MM.1S (cell line): ENCODE data around the gene ERFL.

ENCODE experiments used
- DNase-seq: peaks from one replicate; pipeline ENCODE4 v3.0.0-alpha.2; 2015
- H2AFZ ChIP-seq: fragments of 300-600 bp; sonication (generic); 2 replicates; pipeline ENCODE4 v1.6.0; 2016; ENCODE audit warnings: antibody characterized with exemption, low read length
- H3F3A ChIP-seq: fragments of 300-600 bp; sonication (generic); 2 replicates; pipeline ENCODE4 v1.6.1; 2016; ENCODE audit warnings: mild to moderate bottlenecking, antibody characterized with exemption, low read length, moderate library complexity, mixed read lengths; ENCODE audit not compliant: insufficient read depth
- H3K27ac ChIP-seq: fragments of 300-600 bp; sonication (generic); 2 replicates; pipeline ENCODE4 v1.5.1; 2016; ENCODE audit warnings: mild to moderate bottlenecking, low read length
- H3K27me3 ChIP-seq: fragments of 300-600 bp; sonication (generic); replicated peaks from 2 replicates; pipeline ENCODE4 v1.6.0; 2016; ENCODE audit warnings: low read length; ENCODE audit not compliant: insufficient read depth
- H3K36me3 ChIP-seq: fragments of 300-600 bp; sonication (generic); replicated peaks from 2 replicates; pipeline ENCODE4 v1.6.1; 2016; ENCODE audit warnings: mild to moderate bottlenecking, low read length, mixed read lengths; ENCODE audit not compliant: insufficient read depth
- H3K4me1 ChIP-seq: fragments of 300-600 bp; sonication (generic); 2 replicates; pipeline ENCODE4 v1.6.1; 2016; ENCODE audit warnings: low read length, mixed read lengths
- H3K4me2 ChIP-seq: fragments of 300-600 bp; sonication (generic); 2 replicates; pipeline ENCODE4 v1.6.0; 2016; ENCODE audit warnings: low read depth, low read length
- H3K4me3 ChIP-seq: fragments of 300-600 bp; sonication (generic); 2 replicates; pipeline ENCODE4 v1.5.1; 2016; ENCODE audit warnings: low read length, mixed read lengths
- H3K79me2 ChIP-seq: fragments of 300-600 bp; sonication (generic); 2 replicates; pipeline ENCODE4 v1.6.1; 2016; ENCODE audit warnings: mixed run types, low read length, mixed read lengths
- H3K9ac ChIP-seq: fragments of 300-600 bp; sonication (generic); 2 replicates; pipeline ENCODE4 v1.6.1; 2016; ENCODE audit warnings: low read length, mixed read lengths
- H3K9me2 ChIP-seq: fragments of 300-600 bp; sonication (generic); replicated peaks from 2 replicates; pipeline ENCODE4 v1.6.1; 2016; ENCODE audit warnings: mild to moderate bottlenecking, low read length, mixed read lengths; ENCODE audit not compliant: insufficient read depth
- H3K9me3 ChIP-seq: fragments of 300-600 bp; sonication (generic); replicated peaks from 2 replicates; pipeline ENCODE4 v1.6.1; 2016; ENCODE audit warnings: mild to moderate bottlenecking, low read length, mixed read lengths; ENCODE audit not compliant: insufficient read depth
- H4K20me1 ChIP-seq: fragments of 300-600 bp; sonication (generic); 2 replicates; pipeline ENCODE4 v1.6.1; 2016; ENCODE audit warnings: mild to moderate bottlenecking, low read length, moderate library complexity, mixed read lengths; ENCODE audit not compliant: insufficient read depth
- EZH2 ChIP-seq: fragments of 300-600 bp; sonication (generic); optimal IDR thresholded peaks from 2 replicates; pipeline ENCODE3; 2017; ENCODE audit warnings: low read depth, mild to moderate bottlenecking, antibody characterized with exemption, low read length, mixed read lengths
- EZH2phosphoT487 ChIP-seq: fragments of 300-600 bp; sonication (generic); IDR thresholded peaks from 2 replicates; pipeline ENCODE4 v1.6.1; 2018; ENCODE audit warnings: antibody characterized with exemption, low read length
- TF ChIP-seq, protein P1 (sequence below): fragments of 300-600 bp; sonication (generic); IDR thresholded peaks from 2 replicates; pipeline ENCODE4 v1.5.1; 2016; ENCODE audit warnings: antibody characterized with exemption, low read length, mixed read lengths

The ERFL gene

GRCh38 chr19:41861116-41861768 is 67.0 kb downstream of the ERFL start:
- TF ChIP-seq EZH2: no peak
- TF ChIP-seq, protein P1, sequence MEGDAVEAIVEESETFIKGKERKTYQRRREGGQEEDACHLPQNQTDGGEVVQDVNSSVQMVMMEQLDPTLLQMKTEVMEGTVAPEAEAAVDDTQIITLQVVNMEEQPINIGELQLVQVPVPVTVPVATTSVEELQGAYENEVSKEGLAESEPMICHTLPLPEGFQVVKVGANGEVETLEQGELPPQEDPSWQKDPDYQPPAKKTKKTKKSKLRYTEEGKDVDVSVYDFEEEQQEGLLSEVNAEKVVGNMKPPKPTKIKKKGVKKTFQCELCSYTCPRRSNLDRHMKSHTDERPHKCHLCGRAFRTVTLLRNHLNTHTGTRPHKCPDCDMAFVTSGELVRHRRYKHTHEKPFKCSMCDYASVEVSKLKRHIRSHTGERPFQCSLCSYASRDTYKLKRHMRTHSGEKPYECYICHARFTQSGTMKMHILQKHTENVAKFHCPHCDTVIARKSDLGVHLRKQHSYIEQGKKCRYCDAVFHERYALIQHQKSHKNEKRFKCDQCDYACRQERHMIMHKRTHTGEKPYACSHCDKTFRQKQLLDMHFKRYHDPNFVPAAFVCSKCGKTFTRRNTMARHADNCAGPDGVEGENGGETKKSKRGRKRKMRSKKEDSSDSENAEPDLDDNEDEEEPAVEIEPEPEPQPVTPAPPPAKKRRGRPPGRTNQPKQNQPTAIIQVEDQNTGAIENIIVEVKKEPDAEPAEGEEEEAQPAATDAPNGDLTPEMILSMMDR: no peak
- TF ChIP-seq EZH2phosphoT487: no peak
- peaks cover 29% of the 10 kb centered on the region for H3F3A ChIP-seq
- H3K4me3 ChIP-seq: peak overlapping the region; percentile 97
- peaks cover 47% of the 10 kb centered on the region for H3K4me1 ChIP-seq
- H2AFZ ChIP-seq: no peak overlapping the region
- peaks cover 12% of the 10 kb centered on the region; the same call in 1 of the 2 replicates for H3K36me3 ChIP-seq
- H3K27ac ChIP-seq: peak overlapping the region; percentile 65; the same call in 1 of the 2 replicates
- no peaks in the 10 kb centered on the region for H3K27me3 ChIP-seq
- H3K79me2 ChIP-seq: peaks cover 60% of the 10 kb centered on the region
- no peak for DNase-seq
- H3K4me2 ChIP-seq: peak overlapping the region; percentile 87
- H3K9me3 ChIP-seq: no peaks in the 10 kb centered on the region
- H3K9ac ChIP-seq: peak overlapping the region; percentile 99
- H3K9me2 ChIP-seq: no peaks in the 10 kb centered on the region
- H4K20me1 ChIP-seq: peaks cover 14% of the 10 kb centered on the region

- peak overlapping the region; percentile 99 for H3K9ac ChIP-seq
- H2AFZ ChIP-seq: no peak overlapping the region
- H3K4me1 ChIP-seq: peaks cover 45% of the 10 kb centered on the region
- H3K4me2 ChIP-seq: peak overlapping the region; percentile 87
- H4K20me1 ChIP-seq: peaks cover 13% of the 10 kb centered on the region
- no peaks in the 10 kb centered on the region for H3K9me2 ChIP-seq
- H3K4me3 ChIP-seq: peak overlapping the region; percentile 97
- peak; percentile 33 for DNase-seq
- peaks cover 26% of the 10 kb centered on the region for H3F3A ChIP-seq
- peaks cover 12% of the 10 kb centered on the region; the same call in 1 of the 2 replicates for H3K36me3 ChIP-seq
- H3K27ac ChIP-seq: peak overlapping the region; percentile 92
- TF ChIP-seq, protein P1: no peak
- TF ChIP-seq EZH2: no peak
- no peak for TF ChIP-seq EZH2phosphoT487
- peaks cover 56% of the 10 kb centered on the region for H3K79me2 ChIP-seq
- no peaks in the 10 kb centered on the region for H3K9me3 ChIP-seq
- no peaks in the 10 kb centered on the region for H3K27me3 ChIP-seq
Measured at GRCh38 chr19:41860419-41861115, 67.7 kb downstream of the ERFL start.

- Histone ChIP-seq H4K20me1 (peaks cover 12% of the 10 kb centered on the region), H3K36me3 (peaks cover 12% of the 10 kb centered on the region; the same call in 1 of the 2 replicates), H3K9me2 (no peaks in the 10 kb centered on the region), H3K79me2 (peaks cover 48% of the 10 kb centered on the region), H3K27ac (peak within 1 kb of the TSS; percentile 92), H3F3A (peaks cover 19% of the 10 kb centered on the region), H2AFZ (peak within 1 kb of the TSS; percentile 75), H3K4me2 (peak within 1 kb of the TSS; percentile 87), H3K4me3 (peak within 1 kb of the TSS; percentile 97), H3K9me3 (no peaks in the 10 kb centered on the region), H3K4me1 (peaks cover 41% of the 10 kb centered on the region), H3K27me3 (no peaks in the 10 kb centered on the region), H3K9ac (peak within 1 kb of the TSS; percentile 99)
- peak; percentile 97 for DNase-seq
- TF ChIP-seq, protein P1: peak; percentile 70
- no peak for TF ChIP-seq EZH2
Measured at GRCh38 chr19:41859618-41860418, 68.4 kb downstream of the ERFL start, which contains the start of gene RPS19. Gene RPS19 (plus strand): TSS chr19:41860255. CDS start chr19:41860775, 520 bp downstream.
